Activated CD4-positive, alpha-beta T cell treated with anti-CD3 and anti-CD28 coated beads for 4 hours (primary cell): ENCODE measurements around the gene DNALI1.

ENCODE experiments used
- DNase-seq, 2 donors: peaks; one replicate each; pipeline ENCODE4 v3.0.0-alpha.2; 2020

DNALI1 gene

DNA sequence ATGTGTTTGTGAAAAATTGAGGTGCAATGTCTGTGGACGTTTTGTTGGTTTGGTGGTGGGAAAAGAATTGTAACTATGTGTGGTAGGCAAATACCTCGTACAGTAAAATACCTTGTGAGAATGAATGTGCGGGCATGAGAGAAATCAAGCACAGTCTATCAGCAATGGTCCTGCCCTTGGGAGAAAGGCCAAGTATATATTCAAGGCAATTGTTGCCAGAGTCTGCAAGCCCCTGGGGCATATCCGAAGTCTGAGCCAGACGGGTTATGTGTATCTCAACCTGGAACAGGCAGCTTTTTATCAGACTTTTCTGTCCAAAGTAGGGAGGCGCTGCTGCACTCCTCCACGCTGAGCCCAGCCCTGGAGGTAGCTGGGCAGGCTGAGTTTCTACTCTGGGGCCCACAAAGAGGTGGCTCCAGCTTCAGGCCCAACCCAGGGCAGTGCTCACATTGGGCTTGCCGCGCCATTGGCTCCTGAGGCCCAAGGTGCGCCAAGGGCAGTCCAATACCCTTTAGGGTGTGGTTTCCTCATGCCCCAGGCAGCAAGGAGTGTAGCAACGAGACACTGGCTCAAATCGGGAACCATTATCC is 48.4 kb downstream of the DNALI1 start:
- DNase-seq: no peak

DNA sequence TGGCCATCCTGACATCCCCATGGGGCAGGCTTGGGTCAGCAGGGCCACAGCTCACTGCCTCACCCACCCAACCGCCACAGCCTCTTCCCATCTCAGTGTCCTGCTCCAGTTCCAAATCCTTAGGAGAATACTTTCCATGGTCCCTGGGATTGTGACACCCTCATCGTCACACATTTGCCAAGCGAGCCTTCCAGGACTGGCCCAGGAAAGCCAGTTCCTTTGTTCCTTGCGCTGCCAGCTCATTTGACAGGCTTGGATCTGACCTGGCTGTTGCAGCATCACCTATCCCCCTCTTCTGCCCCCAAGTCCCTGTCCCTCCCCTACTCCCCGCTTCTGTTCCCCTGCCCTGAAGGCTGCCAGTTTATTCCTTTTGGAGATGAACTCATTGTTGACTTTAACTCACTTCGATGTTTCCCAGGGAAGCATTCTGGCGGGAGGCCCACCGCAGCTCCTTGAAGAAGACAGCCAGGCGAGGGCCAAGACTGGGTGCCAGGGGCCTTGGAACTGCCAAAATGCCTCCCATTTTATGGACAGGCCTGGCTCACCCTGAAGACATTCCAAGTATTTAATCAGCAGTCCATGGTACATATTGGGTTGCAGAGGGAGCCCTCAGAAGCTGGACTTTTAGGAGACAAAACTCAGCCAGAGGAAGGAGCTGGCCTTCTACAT is 49.2 kb downstream of the DNALI1 start:
- DNase-seq: no peak

DNA sequence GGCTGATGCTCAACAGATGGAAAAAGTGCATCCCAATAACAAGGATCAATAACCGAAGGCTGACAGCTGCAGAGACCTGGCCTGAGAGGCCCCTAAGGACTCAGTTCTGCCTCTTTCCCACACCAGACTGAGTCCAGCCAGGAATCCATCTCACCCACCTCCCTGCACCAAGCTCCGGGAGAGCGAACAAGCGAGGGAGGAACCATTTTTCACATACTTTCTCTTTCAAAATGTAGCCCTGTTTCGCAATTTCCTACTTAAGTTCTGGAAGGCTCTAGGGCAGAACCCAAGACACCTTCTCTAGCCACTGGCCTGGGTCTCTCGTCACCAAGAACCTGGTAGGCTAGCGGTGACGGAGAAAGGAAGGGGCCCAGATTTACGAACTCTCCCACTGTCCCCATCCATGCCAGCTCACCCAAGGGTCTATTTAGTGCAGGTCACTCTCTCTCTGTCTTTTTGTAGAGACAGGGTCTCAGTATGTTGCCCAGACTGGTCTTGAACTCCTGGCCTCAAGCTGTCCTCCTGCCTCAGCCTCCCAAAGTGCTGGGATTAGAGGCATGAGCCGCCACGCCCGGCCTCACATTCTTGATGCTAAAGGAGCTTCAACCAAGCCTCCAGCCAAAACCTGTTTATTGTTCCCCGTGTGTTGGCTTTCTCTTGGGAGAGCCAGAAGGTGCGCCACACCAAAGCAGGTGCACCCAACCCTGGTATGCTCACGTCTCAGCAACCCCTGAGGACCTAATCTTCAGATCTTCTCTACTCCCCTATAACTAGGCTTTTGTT is 49.9 kb downstream of the DNALI1 start:
- DNase-seq: no peak

DNA sequence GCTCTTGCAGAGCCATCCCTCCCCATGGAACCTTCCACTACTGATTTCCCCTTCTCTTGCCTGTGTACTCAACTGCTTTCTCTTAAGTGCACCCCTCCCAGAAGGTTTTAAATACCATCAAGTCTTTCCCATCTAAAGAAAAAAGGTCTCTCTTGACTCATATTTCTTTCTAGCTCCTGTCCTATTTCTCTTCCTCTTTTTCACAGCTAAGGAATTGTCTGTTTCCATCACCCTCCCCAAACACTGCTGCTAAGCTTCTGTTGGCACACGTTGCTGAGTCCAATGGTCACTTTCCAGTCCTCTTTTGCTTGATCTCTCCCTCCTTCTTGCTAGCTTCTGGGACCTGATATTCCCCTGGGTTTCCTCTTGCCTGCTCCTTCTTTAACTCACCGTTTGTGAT is 52.3 kb downstream of the DNALI1 start:
- no peak for DNase-seq

DNA sequence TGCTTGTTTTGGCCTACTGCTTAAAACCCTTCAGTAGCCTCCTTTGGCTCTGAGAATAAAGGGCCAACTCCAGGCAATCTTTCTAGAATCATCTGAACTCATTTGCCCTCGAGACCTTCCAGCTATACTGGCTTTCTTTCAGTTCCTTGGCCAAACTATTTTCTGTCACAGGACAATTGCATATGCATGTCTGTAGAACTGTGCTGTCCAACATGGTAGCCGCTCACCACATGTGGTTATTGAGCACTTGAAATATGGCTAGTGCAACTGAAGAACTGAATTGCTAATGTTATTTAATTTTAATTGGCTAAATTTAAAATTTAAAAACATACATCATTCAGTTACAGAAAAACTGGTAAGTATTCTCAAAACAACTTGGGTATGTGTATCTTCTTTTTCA is 53.3 kb downstream of the DNALI1 start:
- DNase-seq: no peak

DNA sequence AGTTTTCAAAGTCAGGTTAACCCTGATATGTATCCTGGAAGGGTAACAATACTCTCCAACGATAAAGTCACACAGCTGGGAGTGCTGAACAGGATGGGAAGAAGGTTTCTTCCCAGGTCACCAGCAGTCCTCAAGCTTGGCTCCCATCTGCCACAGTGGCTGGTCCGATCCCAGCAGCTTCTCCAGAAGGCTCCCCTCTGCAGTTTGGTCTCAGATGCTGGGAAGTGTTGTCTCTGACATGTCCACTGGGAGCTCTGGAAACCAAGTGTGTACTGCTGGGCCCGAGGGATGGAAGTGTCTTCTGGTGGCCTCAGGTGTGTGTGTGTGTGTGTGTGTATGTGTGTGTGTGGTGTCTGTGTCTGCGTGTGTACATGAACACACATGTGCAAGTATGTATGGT is 55.4 kb downstream of the DNALI1 start:
- DNase-seq: no peak

DNA sequence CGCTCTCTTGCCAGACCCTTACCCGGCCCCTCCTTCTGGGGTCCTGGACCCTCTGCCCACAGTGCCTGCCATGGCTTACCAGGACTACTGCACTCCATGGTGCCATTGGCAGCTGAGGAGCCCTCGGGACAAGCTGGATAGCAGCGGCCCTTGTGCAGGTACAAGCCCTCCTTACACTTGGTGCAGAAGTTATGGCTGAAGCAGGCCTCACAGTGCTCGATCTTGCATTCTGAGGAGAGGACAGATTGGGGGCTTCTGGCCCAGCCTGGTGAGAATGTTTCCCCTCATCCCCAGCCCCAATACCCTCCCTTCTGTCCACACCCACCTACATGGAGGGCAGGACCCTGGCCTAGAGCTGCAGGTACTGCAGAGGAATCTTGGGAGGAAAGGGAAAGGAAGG is 57.4 kb downstream of the DNALI1 start:
- DNase-seq: no peak

DNA sequence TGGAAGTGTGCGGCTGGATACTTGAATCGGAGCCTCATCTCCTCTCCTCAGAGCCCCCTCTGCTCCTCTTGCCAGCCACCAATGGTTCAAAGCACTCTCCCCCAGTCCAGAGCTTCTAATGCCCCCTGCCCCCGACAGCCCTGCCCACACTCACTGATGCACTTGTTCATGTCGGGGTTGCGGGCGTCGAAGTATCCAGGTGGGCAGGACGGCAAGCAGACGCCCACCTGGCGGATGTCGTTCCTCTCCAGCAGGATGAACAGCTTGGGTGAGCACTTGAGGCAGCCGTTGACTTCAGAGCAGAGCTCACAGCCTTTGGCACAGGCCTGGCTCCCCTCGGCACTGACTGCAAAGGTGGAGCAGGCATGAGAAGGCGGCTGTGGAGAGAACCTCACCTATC is 59.6 kb downstream of the DNALI1 start:
- no peak for DNase-seq
